Neural progenitor cell (in vitro differentiated cells): ENCODE measurements around the gene ASTN1. TPM values are rescaled to one million over a fixed set of nuclear protein-coding genes. Genes with fewer than 3 reads are reported as not detected.

Source experiments
- DNase-seq: peaks from one replicate; pipeline ENCODE4 v3.0.0-alpha.2; 2016; ENCODE audit warnings: low spot score
- H2AFZ ChIP-seq: fragments of 200-600 bp; sonication (generic); replicated peaks from 2 replicates; pipeline ENCODE4 v1.6.1; 2016; ENCODE audit warnings: antibody characterized with exemption
- H3F3A ChIP-seq: fragments of 200-600 bp; sonication (generic); 2 replicates; pipeline ENCODE4 v1.6.1; 2016; ENCODE audit warnings: antibody characterized with exemption, low read depth
- H3K27ac ChIP-seq: fragments of 200-600 bp; sonication (generic); 2 replicates; pipeline ENCODE4 v1.5.1; 2016; ENCODE audit warnings: mild to moderate bottlenecking
- H3K27me3 ChIP-seq: fragments of 200-600 bp; sonication (generic); 2 replicates; pipeline ENCODE4 v1.6.1; 2016; ENCODE audit warnings: mild to moderate bottlenecking, moderate library complexity
- H3K36me3 ChIP-seq: fragments of 200-600 bp; sonication (generic); 2 replicates; pipeline ENCODE4 v1.5.1; 2016
- H3K4me1 ChIP-seq: fragments of 200-600 bp; sonication (generic); 2 replicates; pipeline ENCODE4 v1.6.1; 2016; ENCODE audit warnings: mixed run types
- H3K4me2 ChIP-seq: fragments of 200-600 bp; sonication (generic); 2 replicates; pipeline ENCODE4 v1.6.1; 2016
- H3K4me3 ChIP-seq: fragments of 200-600 bp; sonication (generic); 2 replicates; pipeline ENCODE4 v1.5.1; 2016
- H3K79me2 ChIP-seq: fragments of 200-600 bp; sonication (generic); 2 replicates; pipeline ENCODE4 v1.6.1; 2016; ENCODE audit warnings: low read depth
- H3K9ac ChIP-seq: fragments of 200-600 bp; sonication (generic); 2 replicates; pipeline ENCODE4 v1.6.1; 2016
- H3K9me3 ChIP-seq: fragments of 200-600 bp; sonication (generic); 2 replicates; pipeline ENCODE4 v1.5.1; 2016; ENCODE audit warnings: low read depth
- H4K20me1 ChIP-seq: fragments of 200-600 bp; sonication (generic); 2 replicates; pipeline ENCODE4 v1.6.1; 2016; ENCODE audit warnings: low read depth
- H3K27ac Mint-ChIP-seq: 3 replicates; pipeline ENCODE4 v1.8.0; 2021; ENCODE audit warnings: mixed read lengths
- H3K27me3 Mint-ChIP-seq: 2 replicates; pipeline ENCODE4 v1.8.0; 2022; ENCODE audit warnings: low read depth, mild to moderate bottlenecking, inconsistent platforms, moderate library complexity, mixed read lengths; ENCODE audit not compliant: insufficient read depth
- H3K36me3 Mint-ChIP-seq: 3 replicates; pipeline ENCODE4 v1.8.0; 2021; ENCODE audit warnings: mixed read lengths
- H3K4me1 Mint-ChIP-seq: 3 replicates; pipeline ENCODE4 v1.8.0; 2021; ENCODE audit warnings: mixed read lengths
- H3K4me3 Mint-ChIP-seq: 3 replicates; pipeline ENCODE4 v1.8.0; 2021; ENCODE audit warnings: mild to moderate bottlenecking, moderate library complexity, mixed read lengths
- H3K9me3 Mint-ChIP-seq: 3 replicates; pipeline ENCODE4 v1.8.0; 2020; ENCODE audit warnings: mixed read lengths
- CTCF ChIP-seq: fragments of 200-600 bp; sonication (generic); IDR thresholded peaks from 2 replicates; pipeline ENCODE4 v1.5.1; 2017; ENCODE audit warnings: antibody characterized with exemption, mild to moderate bottlenecking
- EZH2 ChIP-seq: fragments of 200-600 bp; sonication (generic); IDR thresholded peaks from 2 replicates; pipeline ENCODE4 v1.6.1; 2017; ENCODE audit warnings: antibody characterized with exemption, mild to moderate bottlenecking, moderate library complexity
- EZH2phosphoT487 ChIP-seq: fragments of 200-600 bp; sonication (generic); IDR thresholded peaks from 2 replicates; pipeline ENCODE4 v1.6.1; 2017; ENCODE audit warnings: antibody characterized with exemption
- total RNA-seq: library from RNA; depleted of rRNA; stranded (reverse); fragments of >200 nt; gene quantifications from 2 replicates; pipeline ENCODE4 v1.2.3, GENCODE V29; 2015; ENCODE audit warnings: low replicate concordance

Gene ASTN1
- total RNA-seq, 1 donor from 2014 or later: 7.7 TPM

GRCh38 chr1:177001556-177001955, 163.0 kb downstream of the ASTN1 start:
- no peak overlapping the region for H3K27ac Mint-ChIP-seq
- no peak overlapping the region for H3K9ac ChIP-seq
- no peaks in the 10 kb centered on the region for H3K36me3 ChIP-seq
- H3K4me1 ChIP-seq: peaks cover 7% of the 10 kb centered on the region
- H2AFZ ChIP-seq: no peak overlapping the region
- no peak for TF ChIP-seq EZH2
- TF ChIP-seq CTCF: no peak
- TF ChIP-seq EZH2phosphoT487: no peak
- H3K27ac ChIP-seq: no peak overlapping the region
- peaks cover 2% of the 10 kb centered on the region for H3K9me3 Mint-ChIP-seq
- no peak overlapping the region for H3K4me3 ChIP-seq
- H3K36me3 Mint-ChIP-seq: peaks cover 14% of the 10 kb centered on the region
- H3K4me3 Mint-ChIP-seq: no peak overlapping the region
- peaks cover 7% of the 10 kb centered on the region for H3F3A ChIP-seq
- H3K27me3 Mint-ChIP-seq: peaks cover 14% of the 10 kb centered on the region
- no peak overlapping the region for H3K4me2 ChIP-seq
- no peak for DNase-seq
- peaks cover 12% of the 10 kb centered on the region for H4K20me1 ChIP-seq
- H3K4me1 Mint-ChIP-seq: peaks cover 23% of the 10 kb centered on the region
- H3K27me3 ChIP-seq: no peaks in the 10 kb centered on the region
- H3K79me2 ChIP-seq: no peaks in the 10 kb centered on the region
- H3K9me3 ChIP-seq: no peaks in the 10 kb centered on the region

DNA sequence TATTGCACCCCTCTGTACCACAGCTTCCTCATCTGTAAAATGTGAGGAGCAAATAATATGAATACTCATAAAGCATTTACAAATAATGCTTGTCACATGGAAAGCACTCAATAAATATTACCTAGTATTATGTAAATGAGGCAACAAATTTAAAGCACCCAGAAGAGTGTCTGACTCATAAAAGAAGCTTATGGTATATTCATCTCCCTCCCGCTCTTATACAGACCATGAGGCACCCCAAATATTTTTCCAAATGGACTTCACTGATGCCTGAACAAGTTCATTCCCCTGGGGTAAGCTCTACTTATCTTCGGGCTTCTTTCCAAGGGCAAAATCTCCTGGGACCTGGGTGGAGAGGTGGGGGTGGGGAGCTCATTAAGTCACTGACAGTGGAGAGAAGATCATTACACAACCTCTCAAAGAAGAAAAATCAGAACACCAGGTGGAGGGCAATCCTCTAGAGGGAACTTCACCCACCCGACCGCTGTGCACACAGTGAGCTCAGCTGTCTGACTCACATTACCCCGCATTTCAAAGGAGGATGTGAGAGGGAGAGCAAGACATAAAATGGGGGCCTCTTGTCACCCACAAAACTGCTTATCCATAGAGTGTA, 166.2 kb downstream of the ASTN1 start:
- peaks cover 21% of the 10 kb centered on the region for H4K20me1 ChIP-seq
- peaks cover 10% of the 10 kb centered on the region for H3K27me3 ChIP-seq
- no peaks in the 10 kb centered on the region for H3K79me2 ChIP-seq
- H3K4me1 ChIP-seq: peaks cover 19% of the 10 kb centered on the region
- Mint-ChIP-seq H3K27ac (peak overlapping the region; percentile 46), H3K27me3 (peaks cover 16% of the 10 kb centered on the region), H3K36me3 (peaks cover 14% of the 10 kb centered on the region), H3K4me3 (no peak overlapping the region), H3K4me1 (peaks cover 47% of the 10 kb centered on the region), H3K9me3 (peaks cover 2% of the 10 kb centered on the region)
- DNase-seq: no peak
- H3K36me3 ChIP-seq: no peaks in the 10 kb centered on the region
- H3K9me3 ChIP-seq: no peaks in the 10 kb centered on the region
- peaks cover 17% of the 10 kb centered on the region for H3F3A ChIP-seq
- H3K27ac ChIP-seq: no peak overlapping the region
- H2AFZ ChIP-seq: no peak overlapping the region
- TF ChIP-seq EZH2phosphoT487: no peak
- no peak for TF ChIP-seq CTCF
- no peak for TF ChIP-seq EZH2
- H3K4me2 ChIP-seq: no peak overlapping the region
- H3K4me3 ChIP-seq: no peak overlapping the region
- H3K9ac ChIP-seq: no peak overlapping the region

- H3K27ac ChIP-seq: no peak overlapping the region
- no peak overlapping the region for H2AFZ ChIP-seq
- peaks cover 17% of the 10 kb centered on the region for H3F3A ChIP-seq
- peaks cover 20% of the 10 kb centered on the region for H3K27me3 Mint-ChIP-seq
- peaks cover 19% of the 10 kb centered on the region for H3K4me1 ChIP-seq
- no peak overlapping the region for H3K9ac ChIP-seq
- no peak overlapping the region for H3K4me3 ChIP-seq
- H3K4me3 Mint-ChIP-seq: peak overlapping the region; percentile 73
- H3K36me3 ChIP-seq: no peaks in the 10 kb centered on the region
- no peaks in the 10 kb centered on the region for H3K9me3 ChIP-seq
- peak; percentile 84 for DNase-seq
- H3K4me2 ChIP-seq: peak overlapping the region; percentile 60
- peaks cover 7% of the 10 kb centered on the region for H3K36me3 Mint-ChIP-seq
- peaks cover 21% of the 10 kb centered on the region for H4K20me1 ChIP-seq
- H3K27ac Mint-ChIP-seq: peak overlapping the region; percentile 94
- peaks cover 10% of the 10 kb centered on the region for H3K27me3 ChIP-seq
- TF ChIP-seq EZH2phosphoT487: no peak
- no peaks in the 10 kb centered on the region for H3K9me3 Mint-ChIP-seq
- H3K79me2 ChIP-seq: no peaks in the 10 kb centered on the region
- H3K4me1 Mint-ChIP-seq: peaks cover 54% of the 10 kb centered on the region
Observed at GRCh38 chr1:176996456-176997090, 167.9 kb downstream of the ASTN1 start.
